HUES64 (cell line): Measurements from ENCODE around the gene PMVK.

Experiments used
- H3K27ac ChIP-seq: 2 replicates; pipeline ENCODE4 v1.7.0; 2013; ENCODE audit warnings: low read depth, low read length, inconsistent platforms
- H3K27me3 ChIP-seq: 2 replicates; pipeline ENCODE4 v1.6.1; 2013; ENCODE audit warnings: mild to moderate bottlenecking, low read length; ENCODE audit not compliant: insufficient read depth
- H3K36me3 ChIP-seq: 2 replicates; pipeline ENCODE4 v1.6.1; 2013; ENCODE audit warnings: mild to moderate bottlenecking, low read length; ENCODE audit not compliant: insufficient read depth
- H3K4me1 ChIP-seq: 2 replicates; pipeline ENCODE4 v1.6.1; 2013; ENCODE audit warnings: mild to moderate bottlenecking, low read length, moderate library complexity; ENCODE audit not compliant: insufficient read depth
- H3K4me3 ChIP-seq: 2 replicates; pipeline ENCODE4 v1.5.1; 2013; ENCODE audit warnings: mild to moderate bottlenecking, low read length, moderate library complexity
- H3K9ac ChIP-seq: 2 replicates; pipeline ENCODE4 v1.6.1; 2013; ENCODE audit warnings: mild to moderate bottlenecking, low read depth, low read length
- H3K9me3 ChIP-seq: 2 replicates; pipeline ENCODE4 v1.6.1; 2013; ENCODE audit warnings: low read depth, low read length; ENCODE audit not compliant: insufficient read depth
- WGBS: fragments of 150-250, 120-280 bp; methylation state at CpG from one replicate; pipeline ENCODE4 v1.1.7; 2013; ENCODE audit warnings: missing lambda C conversion rate; 5-methylcytosine and 5-hydroxymethylcytosine counted together

PMVK gene

DNA sequence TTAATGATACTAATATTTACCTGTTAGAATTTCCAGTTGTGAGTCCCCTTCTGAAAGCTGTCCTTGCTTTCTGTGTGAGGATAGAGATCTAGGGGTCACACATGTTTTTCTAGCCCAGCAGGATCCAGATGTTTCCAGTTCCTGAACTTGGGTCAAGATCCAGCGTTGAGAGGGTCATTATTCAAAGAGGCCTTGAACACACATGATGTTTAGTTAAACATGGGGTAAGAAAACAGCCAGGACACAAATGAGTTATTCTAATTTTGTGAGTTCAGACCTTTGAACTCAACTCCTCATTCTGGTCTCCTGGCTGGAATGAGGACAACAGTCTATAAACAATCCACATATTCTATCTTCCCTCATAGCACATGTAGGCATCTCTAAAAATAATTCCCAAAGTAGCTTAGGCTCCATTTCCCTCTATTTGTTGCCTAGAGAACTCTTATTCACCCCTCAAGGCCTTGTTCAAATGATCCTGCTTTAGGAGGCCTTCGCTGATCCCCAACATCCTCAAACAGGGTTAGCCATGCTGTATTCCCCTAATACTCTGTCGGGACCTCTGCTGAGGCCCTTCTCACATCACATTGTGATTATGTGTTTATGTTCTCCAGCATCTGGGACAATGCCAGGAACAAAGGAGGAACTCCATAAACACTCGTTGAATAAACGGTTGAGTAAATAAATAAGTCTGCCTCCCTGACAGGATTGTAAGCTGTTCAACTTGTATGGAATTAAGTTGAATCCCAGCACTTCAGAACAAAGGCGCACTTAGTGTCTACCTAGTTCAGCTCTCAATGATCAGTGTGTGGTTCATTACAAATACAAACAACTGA is 51.4 kb downstream of the PMVK start:
- Histone ChIP-seq H3K9ac (no peak overlapping the region), H3K4me3 (no peak overlapping the region), H3K27me3 (no peaks in the 10 kb centered on the region), H3K9me3 (no peaks in the 10 kb centered on the region), H3K36me3 (no peaks in the 10 kb centered on the region), H3K27ac (no peak overlapping the region), H3K4me1 (no peaks in the 10 kb centered on the region)
- 93% methylated on average over 6 of the region's 6 CpGs for WGBS

DNA sequence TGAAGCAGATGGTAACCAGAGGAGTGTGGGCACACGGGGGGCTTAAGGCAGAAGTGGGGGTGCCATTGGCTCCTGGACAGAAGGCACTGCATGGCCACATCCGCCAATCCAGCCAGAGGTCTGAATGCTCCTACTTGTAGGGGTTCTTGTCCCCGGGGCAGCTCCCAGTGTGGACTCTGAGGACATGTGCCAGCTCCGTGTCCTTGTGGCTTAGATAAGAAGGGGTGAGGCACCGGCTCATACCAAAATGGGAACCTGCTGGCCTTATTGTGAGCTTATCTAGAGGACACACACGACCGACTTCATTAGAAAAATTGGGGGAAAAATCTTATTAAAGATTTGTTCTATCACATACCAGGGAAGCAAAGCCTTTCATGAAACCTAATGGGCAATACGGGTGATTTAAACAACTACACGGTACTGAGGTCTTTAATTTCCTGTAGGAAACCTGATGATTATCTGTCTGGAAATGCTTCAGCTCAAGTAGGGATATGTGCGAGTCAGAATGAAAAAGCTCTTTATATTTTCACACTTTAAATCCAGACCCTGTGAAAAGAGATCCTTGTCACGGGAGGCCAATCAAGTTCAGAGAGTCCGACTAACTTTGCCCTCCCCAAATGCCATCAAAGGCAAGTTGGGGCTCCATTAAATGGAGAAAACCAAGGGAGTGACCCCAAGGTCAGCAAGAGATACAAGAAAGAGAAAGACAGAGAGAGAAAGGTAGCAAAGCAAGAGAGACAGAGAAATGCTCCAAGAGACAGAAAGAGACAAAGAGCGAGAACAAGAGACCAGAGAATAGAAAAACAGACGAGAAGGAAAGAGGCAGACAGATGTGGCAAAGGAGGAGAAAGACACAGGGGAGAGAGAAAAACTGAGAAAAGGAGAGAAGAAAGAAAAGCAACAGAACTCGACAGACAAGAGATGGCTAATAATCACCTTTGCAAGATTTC is 52.3 kb downstream of the PMVK start:
- WGBS: 93% methylated on average over 15 of the region's 15 CpGs
- Histone ChIP-seq H3K27me3 (no peaks in the 10 kb centered on the region), H3K9me3 (no peaks in the 10 kb centered on the region)

DNA sequence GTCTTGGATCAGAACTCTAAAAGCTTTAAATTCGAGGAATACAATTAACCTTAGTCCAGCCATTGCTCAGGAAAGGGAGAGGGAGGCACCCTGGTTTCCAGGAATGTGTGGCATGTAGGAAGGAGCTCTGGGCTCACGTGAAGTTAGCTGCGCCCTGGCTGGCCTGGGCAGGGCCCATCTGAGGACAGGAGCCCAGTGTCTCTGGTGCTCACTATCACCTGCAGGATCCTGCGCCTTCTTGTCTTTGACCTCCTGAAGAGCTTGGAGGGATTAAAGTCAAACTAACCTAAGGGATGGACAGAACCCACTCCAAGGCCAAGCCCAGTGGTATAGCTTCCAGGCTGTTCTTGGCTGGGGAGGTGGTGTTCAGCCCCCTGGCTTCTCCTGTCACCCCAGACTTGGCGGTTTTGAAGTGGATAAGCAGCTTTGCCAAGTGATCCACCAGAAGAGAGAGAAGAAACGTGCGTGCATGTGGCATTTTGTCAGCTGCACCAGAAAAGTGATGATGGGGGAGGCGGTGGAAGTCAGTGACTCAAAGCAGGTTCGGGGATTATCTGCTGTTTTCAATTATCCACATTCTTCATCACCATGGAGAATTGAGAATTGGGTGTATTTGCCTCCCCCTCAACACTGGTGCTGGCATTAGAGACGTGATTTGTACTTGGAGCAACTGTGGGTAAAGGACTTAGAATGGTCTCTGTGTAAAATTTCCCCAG is 54.5 kb downstream of the PMVK start:
- Histone ChIP-seq H3K27me3 (no peaks in the 10 kb centered on the region), H3K27ac (no peak overlapping the region), H3K9ac (no peak overlapping the region), H3K9me3 (no peaks in the 10 kb centered on the region), H3K4me3 (no peak overlapping the region), H3K36me3 (no peaks in the 10 kb centered on the region), H3K4me1 (no peaks in the 10 kb centered on the region)
- 88% methylated on average over 9 of the region's 10 CpGs for WGBS

More for the DNA sequence above, 52.3 kb downstream of the PMVK start:
- no peaks in the 10 kb centered on the region for H3K36me3 ChIP-seq
- H3K27ac ChIP-seq: no peak overlapping the region
- H3K4me1 ChIP-seq: no peaks in the 10 kb centered on the region
- H3K4me3 ChIP-seq: no peak overlapping the region
- no peak overlapping the region for H3K9ac ChIP-seq

DNA sequence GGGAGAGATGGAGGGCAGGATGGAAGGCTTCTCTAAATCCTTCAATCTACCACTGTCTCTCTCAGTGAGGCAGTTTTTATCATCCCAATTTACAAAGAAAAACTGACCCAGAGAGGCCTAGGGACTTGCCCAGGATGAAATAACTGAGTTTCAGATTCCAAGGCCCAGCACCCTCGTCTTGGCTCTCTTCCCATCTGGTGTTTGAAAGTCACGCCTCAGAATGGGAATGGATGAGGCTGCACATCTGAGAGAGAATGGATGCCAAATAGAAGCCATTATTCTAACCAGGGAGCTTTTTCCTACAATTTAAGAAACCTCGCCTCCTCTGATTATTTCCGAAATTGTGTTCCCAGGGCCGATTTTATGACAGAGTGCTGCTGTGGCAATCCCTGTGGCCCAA is 55.8 kb downstream of the PMVK start:
- Histone ChIP-seq H3K4me3 (no peak overlapping the region), H3K27me3 (no peaks in the 10 kb centered on the region), H3K27ac (no peak overlapping the region), H3K36me3 (no peaks in the 10 kb centered on the region), H3K9me3 (no peaks in the 10 kb centered on the region), H3K4me1 (no peaks in the 10 kb centered on the region), H3K9ac (no peak overlapping the region)
- 89% methylated on average over 5 of the region's 5 CpGs for WGBS

DNA sequence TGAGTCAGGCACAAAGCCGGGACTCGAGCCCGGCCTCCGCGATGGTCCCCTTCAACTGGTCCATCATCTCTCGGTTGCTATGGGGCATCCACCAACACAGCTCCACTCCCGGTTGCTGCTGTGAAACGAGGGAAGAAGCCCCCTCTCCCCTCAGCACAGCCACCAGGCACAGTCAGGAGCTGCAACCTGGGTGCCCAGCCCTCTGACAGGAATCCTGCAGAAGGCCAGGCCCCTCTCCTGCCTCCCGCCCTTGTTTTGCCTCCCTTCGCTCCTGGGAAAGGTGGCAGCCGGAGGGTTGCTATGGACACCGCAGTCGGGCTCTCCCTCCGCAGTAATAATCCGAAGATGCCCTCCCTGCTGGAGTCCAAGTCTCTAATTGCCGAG is 57.5 kb downstream of the PMVK start:
- Histone ChIP-seq H3K36me3 (no peaks in the 10 kb centered on the region), H3K9ac (no peak overlapping the region), H3K4me3 (no peak overlapping the region), H3K27me3 (no peaks in the 10 kb centered on the region), H3K9me3 (no peaks in the 10 kb centered on the region), H3K27ac (no peak overlapping the region), H3K4me1 (no peaks in the 10 kb centered on the region)
- 80% methylated on average over 16 of the region's 16 CpGs for WGBS

DNA sequence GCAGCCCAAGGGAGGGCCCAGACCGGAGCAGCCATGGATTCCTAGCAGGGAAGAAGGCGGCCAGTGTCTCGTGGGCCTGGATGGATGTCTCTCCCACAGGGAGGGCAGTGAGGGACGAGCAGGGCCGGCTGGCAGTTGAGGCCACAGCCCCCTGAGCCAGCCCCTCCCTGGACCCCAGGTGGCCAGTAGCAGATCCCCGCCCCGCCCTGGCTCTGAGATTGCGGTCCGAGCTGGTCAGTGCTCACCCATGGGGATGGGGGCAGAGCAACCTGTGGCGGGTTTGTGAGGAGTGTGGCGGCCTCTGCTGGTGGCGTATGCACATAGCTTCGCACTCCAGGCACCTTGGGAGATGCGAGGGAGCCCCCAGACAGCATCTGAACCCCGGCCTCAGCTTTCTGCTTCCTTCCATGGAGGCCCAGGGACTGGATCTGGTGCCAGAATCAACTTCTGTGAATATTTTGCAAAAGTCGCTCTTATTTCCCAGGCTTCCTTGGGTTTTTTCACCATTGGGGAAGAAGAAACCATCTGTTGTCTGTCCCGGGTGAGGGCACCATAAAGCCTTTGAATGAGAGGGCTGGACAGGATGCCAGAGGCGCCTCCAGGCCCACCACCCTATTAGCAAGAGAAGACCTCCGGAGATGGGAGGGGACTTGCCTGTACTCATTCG is 58.0 kb downstream of the PMVK start:
- Histone ChIP-seq H3K4me1 (no peaks in the 10 kb centered on the region), H3K36me3 (no peaks in the 10 kb centered on the region), H3K27ac (no peak overlapping the region), H3K27me3 (no peaks in the 10 kb centered on the region), H3K4me3 (no peak overlapping the region), H3K9ac (no peak overlapping the region), H3K9me3 (no peaks in the 10 kb centered on the region)
- 20% methylated on average over 20 of the region's 20 CpGs for WGBS

DNA sequence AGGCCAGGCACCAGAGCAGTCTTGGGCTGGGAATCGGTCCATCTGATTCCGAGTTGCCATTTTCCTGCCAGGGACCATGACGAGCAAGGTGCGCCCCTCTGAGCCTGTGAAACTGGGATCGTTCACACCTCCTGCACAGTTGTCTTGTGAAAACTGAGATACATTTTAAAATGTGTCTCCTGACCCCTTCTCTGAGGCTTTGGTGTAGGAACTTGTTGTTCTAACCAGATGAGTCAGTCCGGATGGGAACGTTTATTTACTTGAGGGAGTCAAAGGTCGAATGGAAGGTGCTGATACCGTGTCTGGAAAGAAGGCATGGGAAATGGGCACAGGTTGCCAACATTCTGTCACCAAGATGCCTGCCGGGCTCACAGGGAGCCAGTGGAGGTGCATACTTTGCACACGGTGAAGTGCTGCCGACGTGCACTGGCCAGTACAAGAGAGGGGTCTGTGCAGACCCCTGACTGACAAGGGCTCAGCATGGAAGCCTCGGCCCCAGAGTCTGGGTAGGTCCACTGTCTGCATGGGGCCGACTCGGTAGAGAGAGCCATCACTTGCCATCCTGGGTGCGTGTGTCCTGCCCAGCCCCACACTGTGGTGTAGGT is 59.0 kb downstream of the PMVK start:
- no peaks in the 10 kb centered on the region for H3K9me3 ChIP-seq
- no peak overlapping the region for H3K4me3 ChIP-seq
- no peak overlapping the region for H3K9ac ChIP-seq
- WGBS: 88% methylated on average over 17 of the region's 17 CpGs
- H3K27me3 ChIP-seq: no peaks in the 10 kb centered on the region
- no peaks in the 10 kb centered on the region for H3K4me1 ChIP-seq
- H3K27ac ChIP-seq: no peak overlapping the region
- H3K36me3 ChIP-seq: no peaks in the 10 kb centered on the region

DNA sequence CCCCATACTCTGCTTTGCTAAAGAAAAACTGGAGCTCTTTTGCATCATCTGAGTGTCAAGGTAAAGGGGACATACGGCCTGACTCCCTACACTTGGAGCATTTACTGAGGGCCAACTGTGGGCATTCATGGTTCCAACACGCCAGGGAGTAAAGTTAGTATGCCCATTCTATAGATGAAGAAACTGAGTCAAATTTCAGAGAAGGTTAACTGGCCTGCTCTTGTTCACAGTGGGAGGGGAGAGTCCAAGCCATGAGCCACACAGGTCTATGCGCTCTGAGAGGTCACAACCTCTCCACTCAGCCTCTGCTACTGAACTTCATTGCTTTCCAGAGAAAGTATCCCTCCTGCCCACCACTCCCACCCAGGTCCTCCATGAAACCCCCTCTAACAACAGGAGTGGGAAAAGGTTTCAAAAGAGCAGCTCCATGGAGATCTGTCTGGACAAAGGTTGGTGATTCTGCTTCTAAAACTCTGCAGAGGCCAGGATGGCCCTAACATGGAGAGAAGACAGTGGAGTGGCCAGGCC is 59.6 kb downstream of the PMVK start:
- Histone ChIP-seq H3K9ac (no peak overlapping the region), H3K36me3 (no peaks in the 10 kb centered on the region), H3K27me3 (no peaks in the 10 kb centered on the region), H3K27ac (no peak overlapping the region), H3K9me3 (no peaks in the 10 kb centered on the region), H3K4me3 (no peak overlapping the region), H3K4me1 (no peaks in the 10 kb centered on the region)
- 93% methylated on average over 3 of the region's 3 CpGs for WGBS
